ENCODE data around the gene APP. TPM values are rescaled to one million over a fixed set of nuclear protein-coding genes. Genes with fewer than 3 reads are reported as not detected.

APP gene
- total and polyA plus RNA-seq, 4 donors = 86.9 to 414 (median 367) TPM

- Histone ChIP-seq H3K4me3 (no peak overlapping the region), H3K27me3 (ENCODE audit: control insufficient read depth in 3 of 3, insufficient read depth in 3 of 3, low read length in 2 of 3) (no peaks in the 10 kb centered on the region), H3K9me3 (ENCODE audit: control insufficient read depth in 4 of 4, insufficient read depth in 3 of 4, low read length in 3 of 4) (no peaks in the 10 kb centered on the region), H3K9ac (ENCODE audit: insufficient read depth in 1 of 2, low read length in 2 of 2) (no peak overlapping the region), H3K36me3 (ENCODE audit: control insufficient read depth in 4 of 4, insufficient read depth in 4 of 4, low read length in 4 of 4) (peaks cover 4 to 9% (median 7%) of the 10 kb centered on the region in 4 donors), H3K4me1 (ENCODE audit: control insufficient read depth in 5 of 5, insufficient read depth in 5 of 5, low read length in 5 of 5) (peaks cover 0 to 5% (median 3%) of the 10 kb centered on the region in 5 donors), H3K27ac (ENCODE audit: low read depth in 1 of 2, low read length in 1 of 2) (no peak overlapping the region)
- no peak for DNase-seq
- 75 to 76% methylated on average over 5 of the region's 5 CpGs for WGBS, 2 donors
- no peak for TF ChIP-seq CTCF (IDR thresholded peaks at IDR 0.05; ENCODE audit: control extremely low read depth, extremely low read depth)
- ATAC-seq (ENCODE audit: insufficient read depth, low FRiP score) = no peak
Measured at GRCh38 chr21:26055841-26056264, 114.7 kb downstream of the APP start.

GRCh38 chr21:26055010-26055409 lies 115.6 kb downstream of the APP start:
- 63 to 70% methylated on average over 2 of the region's 2 CpGs for WGBS, 2 donors
- no peaks in the 10 kb centered on the region for H3K9me3 ChIP-seq (ENCODE audit: control insufficient read depth in 4 of 4, insufficient read depth in 3 of 4, low read length in 3 of 4)
- peaks cover 0 to 3% (median 0%) of the 10 kb centered on the region in 5 donors for H3K4me1 ChIP-seq (ENCODE audit: control insufficient read depth in 5 of 5, insufficient read depth in 5 of 5, low read length in 5 of 5)
- no peak for TF ChIP-seq CTCF (IDR thresholded peaks at IDR 0.05; ENCODE audit: control extremely low read depth, extremely low read depth)
- H3K27ac ChIP-seq (ENCODE audit: low read depth in 1 of 2, low read length in 1 of 2) = no peak overlapping the region
- peaks cover 4 to 9% (median 8%) of the 10 kb centered on the region in 4 donors for H3K36me3 ChIP-seq (ENCODE audit: control insufficient read depth in 4 of 4, insufficient read depth in 4 of 4, low read length in 4 of 4)
- no peak overlapping the region for H3K9ac ChIP-seq (ENCODE audit: insufficient read depth in 1 of 2, low read length in 2 of 2)
- no peak for DNase-seq
- no peaks in the 10 kb centered on the region for H3K27me3 ChIP-seq (ENCODE audit: control insufficient read depth in 3 of 3, insufficient read depth in 3 of 3, low read length in 2 of 3)
- ATAC-seq (ENCODE audit: insufficient read depth, low FRiP score) = no peak
- no peak overlapping the region for H3K4me3 ChIP-seq

- H3K9me3 ChIP-seq (ENCODE audit: control insufficient read depth in 4 of 4, insufficient read depth in 3 of 4, low read length in 3 of 4) = no peaks in the 10 kb centered on the region
- WGBS, 2 donors = 97 to 98% methylated on average over 2 of the region's 2 CpGs
- H3K27ac ChIP-seq (ENCODE audit: low read depth in 1 of 2, low read length in 1 of 2) = no peak overlapping the region
- H3K36me3 ChIP-seq (ENCODE audit: control insufficient read depth in 4 of 4, insufficient read depth in 4 of 4, low read length in 4 of 4) = peaks cover 4 to 21% (median 12%) of the 10 kb centered on the region in 4 donors
- H3K27me3 ChIP-seq (ENCODE audit: control insufficient read depth in 3 of 3, insufficient read depth in 3 of 3, low read length in 2 of 3) = no peaks in the 10 kb centered on the region
- ATAC-seq (ENCODE audit: insufficient read depth, low FRiP score) = no peak
- H3K4me1 ChIP-seq (ENCODE audit: control insufficient read depth in 5 of 5, insufficient read depth in 5 of 5, low read length in 5 of 5) = no peaks in the 10 kb centered on the region
- no peak for TF ChIP-seq CTCF (IDR thresholded peaks at IDR 0.05; ENCODE audit: control extremely low read depth, extremely low read depth)
- no peak overlapping the region for H3K9ac ChIP-seq (ENCODE audit: insufficient read depth in 1 of 2, low read length in 2 of 2)
- no peak for DNase-seq
- no peak overlapping the region for H3K4me3 ChIP-seq
Measured at GRCh38 chr21:26052057-26052456, 118.5 kb downstream of the APP start.

GRCh38 chr21:26050857-26051256 lies 119.7 kb downstream of the APP start:
- WGBS, 2 donors = 97 to 98% methylated on average over 6 of the region's 6 CpGs
- H3K9ac ChIP-seq (ENCODE audit: insufficient read depth in 1 of 2, low read length in 2 of 2) = no peak overlapping the region
- H3K9me3 ChIP-seq (ENCODE audit: control insufficient read depth in 4 of 4, insufficient read depth in 3 of 4, low read length in 3 of 4) = no peaks in the 10 kb centered on the region
- H3K4me1 ChIP-seq (ENCODE audit: control insufficient read depth in 5 of 5, insufficient read depth in 5 of 5, low read length in 5 of 5) = no peaks in the 10 kb centered on the region
- no peak overlapping the region for H3K4me3 ChIP-seq
- ATAC-seq (ENCODE audit: insufficient read depth, low FRiP score) = no peak
- no peaks in the 10 kb centered on the region for H3K27me3 ChIP-seq (ENCODE audit: control insufficient read depth in 3 of 3, insufficient read depth in 3 of 3, low read length in 2 of 3)
- H3K36me3 ChIP-seq (ENCODE audit: control insufficient read depth in 4 of 4, insufficient read depth in 4 of 4, low read length in 4 of 4) = peaks cover 4 to 27% (median 13%) of the 10 kb centered on the region in 4 donors
- H3K27ac ChIP-seq (ENCODE audit: low read depth in 1 of 2, low read length in 1 of 2) = no peak overlapping the region
- DNase-seq = no peak
- no peak for TF ChIP-seq CTCF (IDR thresholded peaks at IDR 0.05; ENCODE audit: control extremely low read depth, extremely low read depth)

All from lung (tissue), 12 donors.